H1 (cell line): Measurements from ENCODE around the gene ZSWIM6. TPM values are rescaled to one million over a fixed set of nuclear protein-coding genes. Genes with fewer than 3 reads are reported as not detected.

ENCODE experiments used
- CTCF ChIA-PET: fragments of 300-600 bp; sonication (Branson Sonifier 250); formaldehyde crosslinking; loops from one replicate; lab custom pipeline; 2021; ENCODE audit not compliant: partially characterized antibody; lab: Charles Lee
- POLR2A ChIA-PET: fragments of 300-600 bp; sonication (Branson Sonifier 250); formaldehyde crosslinking; loops from one replicate; lab custom pipeline; 2021; ENCODE audit warnings: inconsistent platforms; ENCODE audit not compliant: partially characterized antibody; lab: Charles Lee
- DNase-seq, 2 experiments: peaks; one replicate each; pipeline versions ENCODE4 v3.0.0 to v3.0.0-alpha.2; 2010 to 2022; ENCODE audit warnings: low spot score in 2 of 2, low read depth in 1 of 2, mixed read lengths in 1 of 2
- FAIRE-seq: peaks from 2 replicates; lab custom pipeline; 2011; peaks lifted over from hg19 to GRCh38; lab: Jason Lieb, UNC
- H2AFZ ChIP-seq: 2 replicates; pipeline ENCODE4 v1.8.1; 2012; ENCODE audit warnings: low read length, inconsistent platforms
- H2AK5ac ChIP-seq: 2 replicates; pipeline ENCODE4 v1.6.1; 2013; ENCODE audit warnings: low read depth, low read length
- H2BK120ac ChIP-seq: replicated peaks from 2 replicates; pipeline ENCODE3; 2013; ENCODE audit warnings: low read depth, low read length, inconsistent platforms
- H2BK12ac ChIP-seq: 2 replicates; pipeline ENCODE4 v1.6.1; 2013; ENCODE audit warnings: low read depth, low read length
- H2BK15ac ChIP-seq: 2 replicates; pipeline ENCODE4 v1.6.1; 2013; ENCODE audit warnings: low read length
- H2BK20ac ChIP-seq: 2 replicates; pipeline ENCODE4 v1.6.1; 2013; ENCODE audit warnings: low read length
- H2BK5ac ChIP-seq: 2 replicates; pipeline ENCODE4 v1.6.1; 2013; ENCODE audit warnings: low read depth, low read length
- H3K14ac ChIP-seq: 2 replicates; pipeline ENCODE4 v1.6.1; 2013; ENCODE audit warnings: inconsistent platforms; ENCODE audit not compliant: insufficient read length
- H3K18ac ChIP-seq: 2 replicates; pipeline ENCODE4 v1.6.1; 2013; ENCODE audit warnings: low read length; ENCODE audit errors: extremely low read depth
- H3K23ac ChIP-seq: 2 replicates; pipeline ENCODE4 v1.6.1; 2013; ENCODE audit warnings: inconsistent platforms; ENCODE audit not compliant: insufficient read length
- H3K23me2 ChIP-seq: 2 replicates; pipeline ENCODE4 v1.6.1; 2013; ENCODE audit warnings: low read depth, low read length
- H3K27ac ChIP-seq: 2 replicates; pipeline ENCODE4 v1.6.1; 2011; ENCODE audit warnings: low read depth, low read length, inconsistent platforms
- H3K27me3 ChIP-seq, 4 experiments: replicated peaks in 1 of 4; 1 replicate in 1 of 4; 2 replicates in 3 of 4; pipeline versions ENCODE4 v1.6.1 to v1.8.1; 2011 to 2013; ENCODE audit warnings: low read length in 3 of 4, mild to moderate bottlenecking in 3 of 4, inconsistent platforms in 2 of 4, mixed read lengths in 2 of 4, moderate library complexity in 1 of 4; ENCODE audit not compliant: control insufficient read depth in 3 of 4, insufficient read depth in 3 of 4; ENCODE audit errors: extremely low read depth in 1 of 4
- H3K36me3 ChIP-seq, 4 experiments: 2 replicates each; pipeline versions ENCODE4 v1.6.1 to v1.8.1; 2011 to 2013; ENCODE audit warnings: mild to moderate bottlenecking in 4 of 4, low read length in 3 of 4, moderate library complexity in 2 of 4, control low read depth in 1 of 4, inconsistent platforms in 1 of 4; ENCODE audit not compliant: insufficient read depth in 4 of 4, control insufficient read depth in 2 of 4
- H3K4ac ChIP-seq: replicated peaks from 2 replicates; pipeline ENCODE3; 2013; ENCODE audit warnings: low read length, low read depth, mixed read lengths, inconsistent platforms; ENCODE audit not compliant: insufficient read length
- H3K4me1 ChIP-seq, 4 experiments: replicated peaks in 1 of 4; 1 replicate in 1 of 4; 2 replicates in 3 of 4; pipeline versions ENCODE4 v1.6.1 to v1.8.1; 2011 to 2013; ENCODE audit warnings: low read length in 3 of 4, inconsistent platforms in 2 of 4, mixed read lengths in 1 of 4; ENCODE audit not compliant: insufficient read depth in 4 of 4, control insufficient read depth in 3 of 4
- H3K4me2 ChIP-seq, 2 experiments: 2 replicates each; pipeline versions ENCODE4 v1.6.1 to v1.8.1; 2011 to 2013; ENCODE audit warnings: low read depth in 2 of 2, low read length in 2 of 2, control low read depth in 1 of 2, inconsistent platforms in 1 of 2, mild to moderate bottlenecking in 1 of 2; ENCODE audit not compliant: insufficient read depth in 1 of 2
- H3K4me3 ChIP-seq, 4 experiments: fragments of 200-600, 300-600 bp in 1 of 4; sonication (generic), shearing (Covaris generic), sonication (Bioruptor Twin) in 1 of 4; 2 replicates each; pipeline versions ENCODE4 v1.5.1 to v1.8.1; 2011 to 2016; ENCODE audit warnings: low read length in 4 of 4, low read depth in 3 of 4, control low read depth in 2 of 4, inconsistent platforms in 2 of 4, mild to moderate bottlenecking in 2 of 4, mixed read lengths in 1 of 4, moderate library complexity in 1 of 4; ENCODE audit not compliant: insufficient read depth in 2 of 4; ENCODE audit errors: extremely low read depth in 1 of 4
- H3K56ac ChIP-seq: replicated peaks from 2 replicates; pipeline ENCODE3; 2013; ENCODE audit warnings: low read depth, mild to moderate bottlenecking, mixed read lengths, low read length, inconsistent platforms; ENCODE audit not compliant: insufficient read length
- H3K79me1 ChIP-seq: 2 replicates; pipeline ENCODE4 v1.6.1; 2013; ENCODE audit warnings: low read depth, low read length, control low read depth
- H3K79me2 ChIP-seq, 2 experiments: 2 replicates each; pipeline versions ENCODE4 v1.6.1 to v1.8.1; 2012 to 2013; ENCODE audit warnings: low read length in 2 of 2, mild to moderate bottlenecking in 2 of 2, inconsistent platforms in 1 of 2; ENCODE audit not compliant: insufficient read depth in 2 of 2, control insufficient read depth in 1 of 2
- H3K9ac ChIP-seq, 4 experiments: replicated peaks in 1 of 4; 1 replicate in 1 of 4; 2 replicates in 3 of 4; pipeline versions ENCODE4 v1.6.1 to v1.8.1; 2011 to 2013; ENCODE audit warnings: low read depth in 3 of 4, low read length in 3 of 4, control low read depth in 2 of 4, mild to moderate bottlenecking in 2 of 4, moderate library complexity in 2 of 4, inconsistent platforms in 1 of 4; ENCODE audit errors: extremely low read depth in 1 of 4
- H3K9me3 ChIP-seq, 2 experiments: 2 replicates each; pipeline versions ENCODE4 v1.6.1 to v1.8.1; 2012 to 2013; ENCODE audit warnings: mild to moderate bottlenecking in 2 of 2, moderate library complexity in 2 of 2, control low read depth in 1 of 2, inconsistent platforms in 1 of 2, low read depth in 1 of 2, low read length in 1 of 2, mixed read lengths in 1 of 2; ENCODE audit not compliant: insufficient read depth in 2 of 2
- H4K20me1 ChIP-seq, 2 experiments: replicated peaks in 1 of 2; 2 replicates each; pipeline versions ENCODE3 to v1.8.1; 2011 to 2013; ENCODE audit warnings: inconsistent platforms in 2 of 2, low read length in 2 of 2, mild to moderate bottlenecking in 1 of 2; ENCODE audit not compliant: insufficient read depth in 2 of 2, control insufficient read depth in 1 of 2
- H4K5ac ChIP-seq: 2 replicates; pipeline ENCODE4 v1.6.1; 2013; ENCODE audit warnings: low read length, low read depth, mixed read lengths, inconsistent platforms; ENCODE audit not compliant: insufficient read length
- H4K8ac ChIP-seq: 2 replicates; pipeline ENCODE4 v1.8.0; 2013; ENCODE audit warnings: mild to moderate bottlenecking, moderate library complexity, low read length, inconsistent platforms; ENCODE audit not compliant: insufficient read depth; ENCODE audit errors: extremely low read depth
- H4K91ac ChIP-seq: replicated peaks from 2 replicates; pipeline ENCODE3; 2013; ENCODE audit warnings: low read length, mixed read lengths, inconsistent platforms; ENCODE audit not compliant: insufficient read length
- BCL11A ChIP-seq, 2 experiments: IDR thresholded peaks; one replicate each; pipeline ENCODE4 v1.6.1; 2011; ENCODE audit warnings: low read depth in 2 of 2, low read length in 2 of 2, mild to moderate bottlenecking in 2 of 2
- CBX5 ChIP-seq: fragments of 300-800, 300-1000 bp; sonication (generic); IDR thresholded peaks from 2 replicates; pipeline ENCODE4 v1.7.1; 2016; ENCODE audit warnings: antibody characterized with exemption, low read length, low read depth
- CTBP2 ChIP-seq: IDR thresholded peaks from 2 replicates; pipeline ENCODE4 v1.7.0; 2011; ENCODE audit warnings: borderline replicate concordance, mild to moderate bottlenecking, moderate library complexity, mixed read lengths, low read length; ENCODE audit not compliant: insufficient read depth, insufficient read length
- EP300 ChIP-seq, 2 experiments: IDR thresholded peaks; 1 replicate in 1 of 2; 2 replicates in 1 of 2; pipeline ENCODE4 v1.6.1; 2011 to 2012; ENCODE audit warnings: low read depth in 2 of 2, low read length in 2 of 2, mild to moderate bottlenecking in 2 of 2, borderline replicate concordance in 1 of 2, inconsistent platforms in 1 of 2, moderate library complexity in 1 of 2
- EZH2 ChIP-seq: fragments of 200-600 bp; sonication (generic); IDR thresholded peaks from 2 replicates; pipeline ENCODE4 v1.7.1; 2012; ENCODE audit warnings: low read depth, mild to moderate bottlenecking, moderate library complexity, low read length, inconsistent platforms; ENCODE audit not compliant: severe bottlenecking
- RAD21 ChIP-seq, 2 experiments: IDR thresholded peaks in 1 of 2; conservative IDR thresholded peaks in 1 of 2; 2 replicates each; pipeline ENCODE4 v1.6.1; 2011; ENCODE audit warnings: low read depth in 2 of 2, low read length in 2 of 2, improper control_type of control experiment in 1 of 2, inconsistent platforms in 1 of 2, mild to moderate bottlenecking in 1 of 2, moderate library complexity in 1 of 2
- RXRA ChIP-seq: IDR thresholded peaks from 2 replicates; pipeline ENCODE4 v1.6.1; 2011; ENCODE audit warnings: low read depth, mild to moderate bottlenecking, low read length, moderate library complexity; ENCODE audit not compliant: insufficient read depth
- SP4 ChIP-seq: IDR thresholded peaks from 2 replicates; pipeline ENCODE4 v1.6.1; 2012; ENCODE audit warnings: low read length, inconsistent platforms
- WGBS, 2 experiments: shearing (Covaris generic) in 1 of 2; methylation state at CpG; one replicate each; pipeline versions ENCODE4 v1.1.6 to v1.1.7; 2013 to 2015; ENCODE audit warnings: low lambda C conversion rate in 2 of 2, mixed read lengths in 2 of 2, inconsistent platforms in 1 of 2, low coverage in 1 of 2, missing lambda C conversion rate in 1 of 2; ENCODE audit not compliant: insufficient replicate concordance in 2 of 2, insufficient coverage in 1 of 2, insufficient read length in 1 of 2; ENCODE audit errors: extremely low coverage in 1 of 2, missing lambda C conversion rate in 1 of 2; 5-methylcytosine and 5-hydroxymethylcytosine counted together
- polyA plus RNA-seq, 7 experiments: library from polyadenylated mRNA; depleted of rRNA in 3 of 7; stranded (reverse) in 5 of 7; unstranded in 2 of 7; fragments of >200 nt in 5 of 7; fragments of 200-250 nt in 2 of 7; gene quantifications; 1 replicate in 5 of 7; 2 replicates in 1 of 7; 4 replicates in 1 of 7; pipeline versions ENCODE4 v1.2.1 to v1.2.3, GENCODE V29; 2011 to 2013; ENCODE audit warnings: missing spikeins in 2 of 7, mixed read lengths in 2 of 7
- total RNA-seq: library from RNA; stranded (reverse); fragmentation: NEBNext Ultra II Directional; extraction: Animal tissue kit (Norgen Biotek cat#: 25700); gene quantifications from 2 replicates; pipeline ENCODE4 v1.2.1, GENCODE V29; 2021

Gene ZSWIM6
- total and polyA plus RNA-seq, 2 of the 8 experiments (the other 6 are each of a cell fraction or from before 2014, with no cell fraction given): 7.9 to 12.4 TPM

GRCh38 chr5:61304590-61305381, 27.3 kb upstream of the ZSWIM6 start:
- POLR2A ChIA-PET: no interaction called here

More at GRCh38 chr5:61304590-61305381, 27.3 kb upstream of the ZSWIM6 start:
- Histone ChIP-seq H2BK5ac (no peak overlapping the region), H3K4ac (no peak overlapping the region), H2AFZ (no peak overlapping the region), H4K20me1 (no peaks in the 10 kb centered on the region), H4K8ac (no peak overlapping the region), H2AK5ac (no peak overlapping the region; the same call in 1 of the 2 replicates), H3K79me2 (no peaks in the 10 kb centered on the region), H2BK12ac (no peak overlapping the region), H3K4me1 (peaks cover 0 to 6% (median 1%) of the 10 kb centered on the region in 4 experiments; a peak in 3 of 7 replicates), H3K23ac (no peak overlapping the region), H2BK120ac (no peak overlapping the region), H3K27me3 (no peaks in the 10 kb centered on the region), H3K4me2 (no peak overlapping the region), H3K36me3 (no peaks in the 10 kb centered on the region), H3K9ac (no peak overlapping the region)
- no peak for FAIRE-seq
- no peak for DNase-seq
- CTCF ChIA-PET: interaction anchor here (1.0 to 2.5 kb wide), 7 partner anchors 17 to 319 kb away, joined by 3 to 11 read pairs (median 3); no protein-coding TSS in a partner anchor
- no peak for TF ChIP-seq RAD21 (IDR thresholded peaks at IDR 0.05 in 1 of 2, conservative IDR thresholded peaks at IDR 0.05 in 1 of 2; ENCODE audit: low read depth in 2 of 2, low read length in 2 of 2)
- no peak for TF ChIP-seq EZH2
- TF ChIP-seq RXRA: no peak
- TF ChIP-seq BCL11A (IDR thresholded peaks at IDR 0.05; ENCODE audit: low read depth in 2 of 2, low read length in 2 of 2): no peak
- no peak for TF ChIP-seq CTBP2
- TF ChIP-seq CBX5: no peak
- TF ChIP-seq EP300 (IDR thresholded peaks at IDR 0.05; ENCODE audit: borderline replicate concordance in 1 of 2, low read depth in 2 of 2, low read length in 2 of 2): no peak
- TF ChIP-seq SP4: no peak
- TF ChIP-seq, all 59 proteins: peak for 0
- Histone ChIP-seq H3K4me3 (no peak overlapping the region), H2BK20ac (no peak overlapping the region), H4K91ac (no peak overlapping the region), H3K27ac (no peak overlapping the region), H4K5ac (no peak overlapping the region), H3K14ac (no peak overlapping the region), H3K9me3 (no peaks in the 10 kb centered on the region), H3K79me1 (no peaks in the 10 kb centered on the region), H2BK15ac (no peak overlapping the region), H3K23me2 (no peaks in the 10 kb centered on the region), H3K56ac (no peak overlapping the region), H3K18ac (no peak overlapping the region)
- 86% methylated on average over 15 of the region's 15 CpGs; no CpG with 5 or more reads in 1 of the 2 experiments for WGBS, 2 experiments
